Skeletal muscle satellite cell (primary cell): ENCODE data around the gene LIF.

Experiments used
- H3K27me3 ChIP-seq: 2 replicates; pipeline ENCODE4 v1.7.0; 2013; ENCODE audit warnings: low read length; ENCODE audit not compliant: control insufficient read depth, insufficient read depth
- H3K36me3 ChIP-seq: 2 replicates; pipeline ENCODE4 v1.7.0; 2013; ENCODE audit warnings: mild to moderate bottlenecking, control low read depth, low read length; ENCODE audit not compliant: insufficient read depth
- H3K4me1 ChIP-seq: 2 replicates; pipeline ENCODE4 v1.7.0; 2013; ENCODE audit warnings: low read length; ENCODE audit not compliant: control insufficient read depth, insufficient read depth
- H3K4me2 ChIP-seq: 2 replicates; pipeline ENCODE4 v1.7.0; 2013; ENCODE audit warnings: mild to moderate bottlenecking, low read length
- H3K4me3 ChIP-seq: 2 replicates; pipeline ENCODE4 v1.7.0; 2013; ENCODE audit warnings: low read length
- H3K9ac ChIP-seq: 2 replicates; pipeline ENCODE4 v1.7.0; 2013; ENCODE audit warnings: mild to moderate bottlenecking, low read depth, low read length, moderate library complexity
- H3K9me3 ChIP-seq: replicated peaks from 2 replicates; pipeline ENCODE4 v1.7.0; 2013; ENCODE audit warnings: mild to moderate bottlenecking, control low read depth, low read length

Gene LIF

GRCh38 chr22:30289141-30289979, 42.8 kb upstream of the LIF start, which contains the start of gene CASTOR1:
CASTOR1 (minus strand) TSS chr22:30289505; CDS start chr22:30289497, 8 bp downstream.
- Histone ChIP-seq H3K4me2 (peak within 1 kb of the TSS; percentile 99), H3K27me3 (no peaks in the 10 kb centered on the region), H3K9ac (peak within 1 kb of the TSS; percentile 85), H3K36me3 (peaks cover 24% of the 10 kb centered on the region), H3K9me3 (no peaks in the 10 kb centered on the region), H3K4me3 (peak within 1 kb of the TSS; percentile 91), H3K4me1 (peaks cover 31% of the 10 kb centered on the region)

GRCh38 chr22:30288419-30289140, 42.0 kb upstream of the LIF start:
- peak overlapping the region; percentile 91 for H3K4me3 ChIP-seq
- no peaks in the 10 kb centered on the region for H3K9me3 ChIP-seq
- peak overlapping the region; percentile 99 for H3K4me2 ChIP-seq
- peaks cover 31% of the 10 kb centered on the region for H3K4me1 ChIP-seq
- peaks cover 16% of the 10 kb centered on the region for H3K36me3 ChIP-seq
- peak overlapping the region; percentile 85 for H3K9ac ChIP-seq
- H3K27me3 ChIP-seq = no peaks in the 10 kb centered on the region

GRCh38 chr22:30287648-30288418, 41.3 kb upstream of the LIF start:
- H3K9ac ChIP-seq = peak overlapping the region; percentile 85
- H3K4me3 ChIP-seq = peak overlapping the region; percentile 91
- H3K4me1 ChIP-seq = peaks cover 31% of the 10 kb centered on the region
- H3K36me3 ChIP-seq = peaks cover 9% of the 10 kb centered on the region
- H3K27me3 ChIP-seq = no peaks in the 10 kb centered on the region
- H3K4me2 ChIP-seq = peak overlapping the region; percentile 99
- no peaks in the 10 kb centered on the region for H3K9me3 ChIP-seq

- Histone ChIP-seq H3K9me3 (no peaks in the 10 kb centered on the region), H3K9ac (no peak overlapping the region), H3K4me2 (no peak overlapping the region), H3K27me3 (no peaks in the 10 kb centered on the region), H3K4me1 (peaks cover 31% of the 10 kb centered on the region), H3K4me3 (no peak overlapping the region), H3K36me3 (peaks cover 4% of the 10 kb centered on the region)
These were observed 40.5 kb upstream of the LIF start for GRCh38 chr22:30286813-30287647.

GRCh38 chr22:30286331-30286730, 39.8 kb upstream of the LIF start:
- H3K4me1 ChIP-seq = peaks cover 29% of the 10 kb centered on the region

GRCh38 chr22:30285846-30286200, 39.3 kb upstream of the LIF start:
- Histone ChIP-seq H3K4me3 (no peak overlapping the region), H3K9me3 (no peaks in the 10 kb centered on the region), H3K4me2 (no peak overlapping the region), H3K36me3 (peaks cover 3% of the 10 kb centered on the region), H3K4me1 (peaks cover 23% of the 10 kb centered on the region), H3K9ac (no peak overlapping the region), H3K27me3 (no peaks in the 10 kb centered on the region)

More at GRCh38 chr22:30286331-30286730, 39.8 kb upstream of the LIF start:
- no peak overlapping the region for H3K9ac ChIP-seq
- peaks cover 3% of the 10 kb centered on the region for H3K36me3 ChIP-seq
- H3K9me3 ChIP-seq = no peaks in the 10 kb centered on the region
- no peaks in the 10 kb centered on the region for H3K27me3 ChIP-seq
- H3K4me2 ChIP-seq = no peak overlapping the region
- H3K4me3 ChIP-seq = no peak overlapping the region

- Histone ChIP-seq H3K4me1 (peaks cover 23% of the 10 kb centered on the region), H3K4me2 (no peak overlapping the region), H3K27me3 (no peaks in the 10 kb centered on the region), H3K9ac (no peak overlapping the region), H3K36me3 (peaks cover 3% of the 10 kb centered on the region), H3K9me3 (no peaks in the 10 kb centered on the region), H3K4me3 (no peak overlapping the region)
These were observed 38.8 kb upstream of the LIF start for GRCh38 chr22:30285176-30285845.

GRCh38 chr22:30284666-30285065, 38.1 kb upstream of the LIF start:
- H3K4me3 ChIP-seq = no peak overlapping the region
- H3K27me3 ChIP-seq = no peaks in the 10 kb centered on the region
- H3K4me2 ChIP-seq = no peak overlapping the region
- peaks cover 3% of the 10 kb centered on the region for H3K36me3 ChIP-seq
- no peak overlapping the region for H3K9ac ChIP-seq
- H3K4me1 ChIP-seq = peaks cover 23% of the 10 kb centered on the region
- H3K9me3 ChIP-seq = no peaks in the 10 kb centered on the region

GRCh38 chr22:30284172-30284571, 37.6 kb upstream of the LIF start:
- no peak overlapping the region for H3K4me2 ChIP-seq
- H3K9ac ChIP-seq = no peak overlapping the region
- peaks cover 28% of the 10 kb centered on the region for H3K4me1 ChIP-seq
- H3K4me3 ChIP-seq = no peak overlapping the region
- H3K27me3 ChIP-seq = no peaks in the 10 kb centered on the region
- H3K36me3 ChIP-seq = peaks cover 3% of the 10 kb centered on the region
- no peaks in the 10 kb centered on the region for H3K9me3 ChIP-seq

GRCh38 chr22:30283342-30283741, 36.8 kb upstream of the LIF start:
- Histone ChIP-seq H3K9ac (no peak overlapping the region), H3K36me3 (peaks cover 3% of the 10 kb centered on the region), H3K4me3 (no peak overlapping the region), H3K27me3 (no peaks in the 10 kb centered on the region), H3K4me2 (no peak overlapping the region), H3K9me3 (no peaks in the 10 kb centered on the region), H3K4me1 (peaks cover 30% of the 10 kb centered on the region)
